GM19240 (cell line): ENCODE data around the gene C7.
"Not testable (repeated sequence)": the region's sequence is repeated elsewhere in the genome, so short reads cannot be mapped to it uniquely, and the experiment has no call there.

ENCODE experiments used
- DNase-seq: peaks from one replicate; pipeline ENCODE4 v3.0.0; 2011; ENCODE audit warnings: low spot score; ENCODE audit not compliant: insufficient read length

C7 gene

GRCh38 chr5:40991168-40991980 lies 82.1 kb downstream of the C7 start:
- no peak for DNase-seq

- DNase-seq = no peak
These were observed 82.8 kb downstream of the C7 start for GRCh38 chr5:40991981-40992559.

- DNase-seq = no peak
These were observed 86.7 kb downstream of the C7 start for GRCh38 chr5:40995801-40996586.

GRCh38 chr5:40999142-40999541 lies 89.8 kb downstream of the C7 start:
- DNase-seq = no peak

GRCh38 chr5:40999966-41000365 lies 90.7 kb downstream of the C7 start:
- DNase-seq = no peak

- DNase-seq = no peak
These were observed 94.5 kb downstream of the C7 start for GRCh38 chr5:41003670-41004376.

GRCh38 chr5:41004931-41005330 lies 95.6 kb downstream of the C7 start:
- no peak for DNase-seq

GRCh38 chr5:41009232-41009631 lies 99.9 kb downstream of the C7 start:
- DNase-seq = no peak

GRCh38 chr5:41010572-41010971 lies 101.3 kb downstream of the C7 start:
- no peak for DNase-seq

- DNase-seq = no peak
These were observed 103.0 kb downstream of the C7 start for GRCh38 chr5:41012318-41012717.

GRCh38 chr5:41022600-41022999 lies 113.3 kb downstream of the C7 start:
- DNase-seq = not testable (repeated sequence)
